Measurements from ENCODE around the gene ESR2. TPM values are rescaled to one million over a fixed set of nuclear protein-coding genes. Genes with fewer than 3 reads are reported as not detected.

The ESR2 gene
- total RNA-seq, 2 donors from 2014 or later, result 0.29 to 0.42 TPM

- H3K9me3 ChIP-seq (ENCODE audit: control insufficient read depth, low read length, poor library complexity, severe bottlenecking), result no peaks in the 10 kb centered on the region
- ATAC-seq (no peak), DNase-seq (no peak)
- Mint-ChIP-seq H3K4me3 (no peak overlapping the region), H3K27ac (no peak overlapping the region), H3K27me3 (no peaks in the 10 kb centered on the region), H3K4me1 (peaks cover 12% of the 10 kb centered on the region), H3K36me3 (ENCODE audit: low read depth) (peaks cover 15% of the 10 kb centered on the region)
Measured at GRCh38 chr14:64176330-64176729, 117.8 kb downstream of the ESR2 start.

- H3K9me3 ChIP-seq (ENCODE audit: control insufficient read depth, low read length, poor library complexity, severe bottlenecking), result no peaks in the 10 kb centered on the region
- DNase-seq (no peak), ATAC-seq (no peak)
- Mint-ChIP-seq H3K4me1 (peaks cover 12% of the 10 kb centered on the region), H3K27ac (no peak overlapping the region), H3K4me3 (no peak overlapping the region), H3K36me3 (ENCODE audit: low read depth) (peaks cover 12% of the 10 kb centered on the region), H3K27me3 (no peaks in the 10 kb centered on the region)
Measured at GRCh38 chr14:64174922-64175782, 119.0 kb downstream of the ESR2 start.

- H3K36me3 Mint-ChIP-seq (ENCODE audit: low read depth), result peaks cover 7% of the 10 kb centered on the region
- no peak overlapping the region for H3K27ac Mint-ChIP-seq
- no peak overlapping the region for H3K4me3 Mint-ChIP-seq
Measured at GRCh38 chr14:64170181-64170580, 124.0 kb downstream of the ESR2 start.

GRCh38 chr14:64159588-64159987 is 134.6 kb downstream of the ESR2 start:
- peaks cover 3% of the 10 kb centered on the region for H3K4me1 Mint-ChIP-seq
- no peaks in the 10 kb centered on the region for H3K27me3 Mint-ChIP-seq
- H3K4me3 Mint-ChIP-seq, result no peak overlapping the region
- DNase-seq, result no peak
- no peaks in the 10 kb centered on the region for H3K9me3 ChIP-seq (ENCODE audit: control insufficient read depth, low read length, poor library complexity, severe bottlenecking)
- H3K36me3 Mint-ChIP-seq (ENCODE audit: low read depth), result peaks cover 11% of the 10 kb centered on the region
- H3K27ac Mint-ChIP-seq, result peak overlapping the region; percentile 71
- no peak for ATAC-seq

More at GRCh38 chr14:64170181-64170580, 124.0 kb downstream of the ESR2 start:
- Mint-ChIP-seq H3K4me1 (peaks cover 5% of the 10 kb centered on the region), H3K27me3 (no peaks in the 10 kb centered on the region)
- no peaks in the 10 kb centered on the region for H3K9me3 ChIP-seq (ENCODE audit: control insufficient read depth, low read length, poor library complexity, severe bottlenecking)
- DNase-seq (no peak), ATAC-seq (no peak)

- H3K9me3 ChIP-seq (ENCODE audit: control insufficient read depth, low read length, poor library complexity, severe bottlenecking), result no peaks in the 10 kb centered on the region
- Mint-ChIP-seq H3K4me3 (no peak overlapping the region), H3K27ac (peak overlapping the region; percentile 71), H3K36me3 (ENCODE audit: low read depth) (peaks cover 11% of the 10 kb centered on the region), H3K4me1 (peaks cover 3% of the 10 kb centered on the region), H3K27me3 (no peaks in the 10 kb centered on the region)
- DNase-seq (no peak), ATAC-seq (no peak)
Measured at GRCh38 chr14:64158608-64159007, 135.6 kb downstream of the ESR2 start.

GRCh38 chr14:64149921-64150320 is 144.2 kb downstream of the ESR2 start:
- peaks cover 5% of the 10 kb centered on the region for H3K36me3 Mint-ChIP-seq (ENCODE audit: low read depth)
- peaks cover 2% of the 10 kb centered on the region for H3K4me1 Mint-ChIP-seq
- H3K27me3 Mint-ChIP-seq, result no peaks in the 10 kb centered on the region
- no peak overlapping the region for H3K27ac Mint-ChIP-seq
- no peak for ATAC-seq
- no peaks in the 10 kb centered on the region for H3K9me3 ChIP-seq (ENCODE audit: control insufficient read depth, low read length, poor library complexity, severe bottlenecking)
- no peak for DNase-seq
- H3K4me3 Mint-ChIP-seq, result no peak overlapping the region

GRCh38 chr14:64147126-64147790 is 146.9 kb downstream of the ESR2 start:
- H3K27ac Mint-ChIP-seq, result peak overlapping the region; percentile 27
- DNase-seq, result no peak
- peaks cover 2% of the 10 kb centered on the region for H3K4me1 Mint-ChIP-seq
- no peaks in the 10 kb centered on the region for H3K9me3 ChIP-seq (ENCODE audit: control insufficient read depth, low read length, poor library complexity, severe bottlenecking)
- no peak for ATAC-seq
- peaks cover 6% of the 10 kb centered on the region for H3K36me3 Mint-ChIP-seq (ENCODE audit: low read depth)
- H3K4me3 Mint-ChIP-seq, result no peak overlapping the region
- no peaks in the 10 kb centered on the region for H3K27me3 Mint-ChIP-seq

GRCh38 chr14:64137657-64138290 is 156.4 kb downstream of the ESR2 start:
- ATAC-seq (no peak), DNase-seq (no peak)
- no peaks in the 10 kb centered on the region for H3K27me3 Mint-ChIP-seq
- H3K4me1 Mint-ChIP-seq, result peaks cover 2% of the 10 kb centered on the region
- H3K27ac Mint-ChIP-seq, result peak overlapping the region; percentile 76
- no peaks in the 10 kb centered on the region for H3K9me3 ChIP-seq (ENCODE audit: control insufficient read depth, low read length, poor library complexity, severe bottlenecking)
- no peak overlapping the region for H3K4me3 Mint-ChIP-seq
- H3K36me3 Mint-ChIP-seq (ENCODE audit: low read depth), result peaks cover 9% of the 10 kb centered on the region

- DNase-seq (no peak), ATAC-seq (no peak)
- Mint-ChIP-seq H3K36me3 (ENCODE audit: low read depth) (peaks cover 15% of the 10 kb centered on the region), H3K27ac (no peak overlapping the region), H3K4me3 (no peak overlapping the region), H3K27me3 (no peaks in the 10 kb centered on the region), H3K4me1 (peaks cover 6% of the 10 kb centered on the region)
- H3K9me3 ChIP-seq (ENCODE audit: control insufficient read depth, low read length, poor library complexity, severe bottlenecking), result no peaks in the 10 kb centered on the region
Measured at GRCh38 chr14:64126548-64126947, 167.6 kb downstream of the ESR2 start.

GRCh38 chr14:64125270-64125669 is 168.9 kb downstream of the ESR2 start:
- ATAC-seq, result no peak
- peaks cover 13% of the 10 kb centered on the region for H3K36me3 Mint-ChIP-seq (ENCODE audit: low read depth)
- no peak for DNase-seq
- H3K4me3 Mint-ChIP-seq, result no peak overlapping the region
- no peaks in the 10 kb centered on the region for H3K9me3 ChIP-seq (ENCODE audit: control insufficient read depth, low read length, poor library complexity, severe bottlenecking)
- H3K27ac Mint-ChIP-seq, result no peak overlapping the region
- H3K4me1 Mint-ChIP-seq, result peaks cover 6% of the 10 kb centered on the region
- H3K27me3 Mint-ChIP-seq, result no peaks in the 10 kb centered on the region

- DNase-seq (no peak), ATAC-seq (no peak)
- Mint-ChIP-seq H3K27ac (no peak overlapping the region), H3K36me3 (ENCODE audit: low read depth) (peaks cover 13% of the 10 kb centered on the region), H3K4me1 (peaks cover 9% of the 10 kb centered on the region), H3K4me3 (no peak overlapping the region), H3K27me3 (no peaks in the 10 kb centered on the region)
- H3K9me3 ChIP-seq (ENCODE audit: control insufficient read depth, low read length, poor library complexity, severe bottlenecking), result no peaks in the 10 kb centered on the region
Measured at GRCh38 chr14:64123241-64123822, 170.8 kb downstream of the ESR2 start.

- H3K9me3 ChIP-seq (ENCODE audit: control insufficient read depth, low read length, poor library complexity, severe bottlenecking), result no peaks in the 10 kb centered on the region
- Mint-ChIP-seq H3K4me3 (no peak overlapping the region), H3K4me1 (peaks cover 7% of the 10 kb centered on the region), H3K27me3 (no peaks in the 10 kb centered on the region), H3K36me3 (ENCODE audit: low read depth) (peaks cover 10% of the 10 kb centered on the region), H3K27ac (no peak overlapping the region)
- DNase-seq, result no peak
- no peak for ATAC-seq
Measured at GRCh38 chr14:64119980-64120379, 174.2 kb downstream of the ESR2 start.

- peaks cover 7% of the 10 kb centered on the region for H3K4me1 Mint-ChIP-seq
- H3K4me3 Mint-ChIP-seq, result no peak overlapping the region
- ATAC-seq, result no peak
- DNase-seq, result no peak
- no peak overlapping the region for H3K27ac Mint-ChIP-seq
- H3K9me3 ChIP-seq (ENCODE audit: control insufficient read depth, low read length, poor library complexity, severe bottlenecking), result no peaks in the 10 kb centered on the region
- H3K27me3 Mint-ChIP-seq, result no peaks in the 10 kb centered on the region
- H3K36me3 Mint-ChIP-seq (ENCODE audit: low read depth), result peaks cover 10% of the 10 kb centered on the region
Measured at GRCh38 chr14:64119500-64119899, 174.7 kb downstream of the ESR2 start.
